ENCODE measurements around the gene OLFM4. TPM values are rescaled to one million over a fixed set of nuclear protein-coding genes. Genes with fewer than 3 reads are reported as not detected.

OLFM4 gene
- total RNA-seq, 1 experiment from 2014 or later: 0.12 TPM

DNA sequence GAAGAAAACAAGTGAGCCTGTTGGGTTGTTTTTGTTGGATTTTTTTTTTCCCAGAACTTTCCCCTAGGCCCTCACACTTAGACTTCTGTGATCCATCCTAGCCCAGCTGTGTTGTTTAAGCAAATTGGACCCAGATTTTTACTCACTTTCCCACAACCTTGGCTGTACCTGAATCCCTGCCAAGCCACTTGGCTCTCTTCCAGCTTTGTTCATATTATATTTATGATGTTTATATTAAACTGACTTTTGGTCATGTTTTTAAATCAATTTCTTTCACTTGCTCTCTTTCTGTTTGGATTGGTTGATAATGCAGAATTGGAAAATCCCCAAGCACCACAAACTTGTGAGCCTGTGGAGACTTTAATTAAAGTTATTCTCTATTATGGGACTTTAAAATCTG is 16.6 kb downstream of the OLFM4 start:
- intact Hi-C loops (cut with micrococcal nuclease): no loop called here
- Histone ChIP-seq H3K27me3 (ENCODE audit: insufficient read depth, low read length) (no peaks in the 10 kb centered on the region; the same call in 1 of the 2 replicates), H3K4me1 (ENCODE audit: control insufficient read depth in 1 of 2, insufficient read depth in 2 of 2, low read length in 2 of 2) (no peaks in the 10 kb centered on the region), H3K4me3 (replicated peaks in 1 of 2; ENCODE audit: low read depth in 1 of 2, low read length in 2 of 2) (no peak overlapping the region), H3K36me3 (ENCODE audit: control insufficient read depth in 1 of 2, insufficient read depth in 2 of 2, low read length in 2 of 2) (no peaks in the 10 kb centered on the region), H3K9me2 (ENCODE audit: insufficient read depth) (no peaks in the 10 kb centered on the region), H2AFZ (ENCODE audit: low read depth, low read length, poor library complexity, severe bottlenecking) (no peak overlapping the region), H3K9ac (ENCODE audit: low read length) (no peak overlapping the region), H3K27ac (ENCODE audit: low read depth, low read length) (no peak overlapping the region), H3K9me3 (ENCODE audit: control insufficient read depth in 1 of 2, insufficient read depth in 1 of 2, low read depth in 1 of 2, low read length in 2 of 2) (no peaks in the 10 kb centered on the region), H4K20me1 (ENCODE audit: insufficient read depth) (no peaks in the 10 kb centered on the region), H3K4me2 (ENCODE audit: low read length) (no peak overlapping the region), H3K79me2 (ENCODE audit: insufficient read depth, low read length) (no peaks in the 10 kb centered on the region)
- no peak for DNase-seq (ENCODE audit: low read depth, low spot score)
- ChIA-PET POLR2A (no interaction called here), RAD21 (ENCODE audit: low non-redundant PET in 1 of 2, low total read pairs in 2 of 2, uncharacterized antibody in 2 of 2, unreplicated experiment in 2 of 2) (no interaction called here), CTCF (no interaction called here)
- no TSS peak for BruUV-seq (replicated peaks)
- TF ChIP-seq CBX3 (IDR thresholded peaks at IDR 0.05; ENCODE audit: low read depth): no peak
- no peak for TF ChIP-seq POLR2A (IDR thresholded peaks at IDR 0.05; ENCODE audit: borderline replicate concordance, extremely low read depth, insufficient read depth, insufficient read length)
- ATAC-seq: no peak

DNA sequence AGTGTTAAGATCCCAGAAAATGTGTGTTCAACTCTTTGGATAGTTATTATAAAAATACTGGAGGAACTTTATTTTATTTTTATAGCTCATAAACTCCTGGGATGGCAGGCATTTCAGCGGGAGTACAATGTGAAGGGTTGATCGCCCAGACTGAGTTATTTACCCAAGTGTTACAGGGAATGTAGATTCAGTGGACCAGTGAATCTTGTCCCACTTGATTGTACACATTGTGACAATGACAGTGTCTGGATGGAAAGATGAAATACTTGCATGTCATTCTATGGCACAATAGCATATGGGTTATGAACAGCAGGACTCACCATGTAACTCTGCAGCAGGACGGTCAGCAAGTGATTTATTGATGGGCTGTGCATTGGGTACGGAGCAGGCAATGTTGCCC is 20.3 kb downstream of the OLFM4 start:
- TF ChIP-seq SRF (IDR thresholded peaks at IDR 0.05; ENCODE audit: low read depth) (no peak), CBX3 (IDR thresholded peaks at IDR 0.05; ENCODE audit: low read depth) (no peak)
- TF ChIP-seq, protein P1, sequence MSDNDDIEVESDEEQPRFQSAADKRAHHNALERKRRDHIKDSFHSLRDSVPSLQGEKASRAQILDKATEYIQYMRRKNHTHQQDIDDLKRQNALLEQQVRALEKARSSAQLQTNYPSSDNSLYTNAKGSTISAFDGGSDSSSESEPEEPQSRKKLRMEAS (IDR thresholded peaks at IDR 0.05): no peak
- Histone ChIP-seq H3K4me2 (ENCODE audit: low read length) (no peak overlapping the region), H3K4me3 (replicated peaks in 1 of 2; ENCODE audit: low read depth in 1 of 2, low read length in 2 of 2) (no peak overlapping the region), H3K4me1 (ENCODE audit: control insufficient read depth in 1 of 2, insufficient read depth in 2 of 2, low read length in 2 of 2) (no peaks in the 10 kb centered on the region), H3K36me3 (ENCODE audit: control insufficient read depth in 1 of 2, insufficient read depth in 2 of 2, low read length in 2 of 2) (no peaks in the 10 kb centered on the region), H3K9me2 (ENCODE audit: insufficient read depth) (no peaks in the 10 kb centered on the region), H3K79me2 (ENCODE audit: insufficient read depth, low read length) (no peaks in the 10 kb centered on the region), H3K27ac (ENCODE audit: low read depth, low read length) (no peak overlapping the region), H3K27me3 (ENCODE audit: insufficient read depth, low read length) (no peaks in the 10 kb centered on the region), H3K9ac (ENCODE audit: low read length) (no peak overlapping the region), H2AFZ (ENCODE audit: low read depth, low read length, poor library complexity, severe bottlenecking) (no peak overlapping the region), H4K20me1 (ENCODE audit: insufficient read depth) (no peaks in the 10 kb centered on the region), H3K9me3 (ENCODE audit: control insufficient read depth in 1 of 2, insufficient read depth in 1 of 2, low read depth in 1 of 2, low read length in 2 of 2) (no peaks in the 10 kb centered on the region)
- RAD21 ChIA-PET (ENCODE audit: low non-redundant PET in 1 of 2, low total read pairs in 2 of 2, uncharacterized antibody in 2 of 2, unreplicated experiment in 2 of 2): no interaction called here
- BruUV-seq (replicated peaks): no TSS peak
- CTCF ChIA-PET: no interaction called here
- intact Hi-C loops (cut with micrococcal nuclease): no loop called here
- ATAC-seq: no peak
- POLR2A ChIA-PET: no interaction called here
- DNase-seq (ENCODE audit: low read depth, low spot score): no peak

DNA sequence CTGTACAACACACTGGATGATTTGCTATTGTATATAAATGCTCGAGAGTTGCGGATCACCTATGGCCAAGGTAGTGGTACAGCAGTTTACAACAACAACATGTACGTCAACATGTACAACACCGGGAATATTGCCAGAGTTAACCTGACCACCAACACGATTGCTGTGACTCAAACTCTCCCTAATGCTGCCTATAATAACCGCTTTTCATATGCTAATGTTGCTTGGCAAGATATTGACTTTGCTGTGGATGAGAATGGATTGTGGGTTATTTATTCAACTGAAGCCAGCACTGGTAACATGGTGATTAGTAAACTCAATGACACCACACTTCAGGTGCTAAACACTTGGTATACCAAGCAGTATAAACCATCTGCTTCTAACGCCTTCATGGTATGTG is 21.5 kb downstream of the OLFM4 start:
- ChIA-PET RAD21 (ENCODE audit: low non-redundant PET in 1 of 2, low total read pairs in 2 of 2, uncharacterized antibody in 2 of 2, unreplicated experiment in 2 of 2) (no interaction called here), POLR2A (no interaction called here), CTCF (no interaction called here)
- Histone ChIP-seq H3K36me3 (ENCODE audit: control insufficient read depth in 1 of 2, insufficient read depth in 2 of 2, low read length in 2 of 2) (no peaks in the 10 kb centered on the region), H3K9me3 (ENCODE audit: control insufficient read depth in 1 of 2, insufficient read depth in 1 of 2, low read depth in 1 of 2, low read length in 2 of 2) (no peaks in the 10 kb centered on the region), H3K9ac (ENCODE audit: low read length) (no peak overlapping the region), H3K27me3 (ENCODE audit: insufficient read depth, low read length) (no peaks in the 10 kb centered on the region), H3K79me2 (ENCODE audit: insufficient read depth, low read length) (no peaks in the 10 kb centered on the region), H3K4me2 (ENCODE audit: low read length) (no peak overlapping the region), H3K9me2 (ENCODE audit: insufficient read depth) (no peaks in the 10 kb centered on the region), H3K27ac (ENCODE audit: low read depth, low read length) (no peak overlapping the region), H3K4me1 (ENCODE audit: control insufficient read depth in 1 of 2, insufficient read depth in 2 of 2, low read length in 2 of 2) (no peaks in the 10 kb centered on the region), H4K20me1 (ENCODE audit: insufficient read depth) (no peaks in the 10 kb centered on the region), H2AFZ (ENCODE audit: low read depth, low read length, poor library complexity, severe bottlenecking) (no peak overlapping the region), H3K4me3 (replicated peaks in 1 of 2; ENCODE audit: low read depth in 1 of 2, low read length in 2 of 2) (no peak overlapping the region)
- no peak for ATAC-seq
- DNase-seq (ENCODE audit: low read depth, low spot score): no peak
- intact Hi-C loops (cut with micrococcal nuclease): no loop called here
- no TSS peak for BruUV-seq (replicated peaks)
- TF ChIP-seq RAD21 (IDR thresholded peaks at IDR 0.05; ENCODE audit: low read depth) (no peak), EZH2 (IDR thresholded peaks at IDR 0.05) (no peak), ZFX (IDR thresholded peaks at IDR 0.05) (no peak), SIN3A (IDR thresholded peaks at IDR 0.05; ENCODE audit: low read depth) (no peak)
- TF ChIP-seq, protein P2, sequence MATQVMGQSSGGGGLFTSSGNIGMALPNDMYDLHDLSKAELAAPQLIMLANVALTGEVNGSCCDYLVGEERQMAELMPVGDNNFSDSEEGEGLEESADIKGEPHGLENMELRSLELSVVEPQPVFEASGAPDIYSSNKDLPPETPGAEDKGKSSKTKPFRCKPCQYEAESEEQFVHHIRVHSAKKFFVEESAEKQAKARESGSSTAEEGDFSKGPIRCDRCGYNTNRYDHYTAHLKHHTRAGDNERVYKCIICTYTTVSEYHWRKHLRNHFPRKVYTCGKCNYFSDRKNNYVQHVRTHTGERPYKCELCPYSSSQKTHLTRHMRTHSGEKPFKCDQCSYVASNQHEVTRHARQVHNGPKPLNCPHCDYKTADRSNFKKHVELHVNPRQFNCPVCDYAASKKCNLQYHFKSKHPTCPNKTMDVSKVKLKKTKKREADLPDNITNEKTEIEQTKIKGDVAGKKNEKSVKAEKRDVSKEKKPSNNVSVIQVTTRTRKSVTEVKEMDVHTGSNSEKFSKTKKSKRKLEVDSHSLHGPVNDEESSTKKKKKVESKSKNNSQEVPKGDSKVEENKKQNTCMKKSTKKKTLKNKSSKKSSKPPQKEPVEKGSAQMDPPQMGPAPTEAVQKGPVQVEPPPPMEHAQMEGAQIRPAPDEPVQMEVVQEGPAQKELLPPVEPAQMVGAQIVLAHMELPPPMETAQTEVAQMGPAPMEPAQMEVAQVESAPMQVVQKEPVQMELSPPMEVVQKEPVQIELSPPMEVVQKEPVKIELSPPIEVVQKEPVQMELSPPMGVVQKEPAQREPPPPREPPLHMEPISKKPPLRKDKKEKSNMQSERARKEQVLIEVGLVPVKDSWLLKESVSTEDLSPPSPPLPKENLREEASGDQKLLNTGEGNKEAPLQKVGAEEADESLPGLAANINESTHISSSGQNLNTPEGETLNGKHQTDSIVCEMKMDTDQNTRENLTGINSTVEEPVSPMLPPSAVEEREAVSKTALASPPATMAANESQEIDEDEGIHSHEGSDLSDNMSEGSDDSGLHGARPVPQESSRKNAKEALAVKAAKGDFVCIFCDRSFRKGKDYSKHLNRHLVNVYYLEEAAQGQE (IDR thresholded peaks at IDR 0.05; ENCODE audit: low read depth): no peak
- TF ChIP-seq, protein P3, sequence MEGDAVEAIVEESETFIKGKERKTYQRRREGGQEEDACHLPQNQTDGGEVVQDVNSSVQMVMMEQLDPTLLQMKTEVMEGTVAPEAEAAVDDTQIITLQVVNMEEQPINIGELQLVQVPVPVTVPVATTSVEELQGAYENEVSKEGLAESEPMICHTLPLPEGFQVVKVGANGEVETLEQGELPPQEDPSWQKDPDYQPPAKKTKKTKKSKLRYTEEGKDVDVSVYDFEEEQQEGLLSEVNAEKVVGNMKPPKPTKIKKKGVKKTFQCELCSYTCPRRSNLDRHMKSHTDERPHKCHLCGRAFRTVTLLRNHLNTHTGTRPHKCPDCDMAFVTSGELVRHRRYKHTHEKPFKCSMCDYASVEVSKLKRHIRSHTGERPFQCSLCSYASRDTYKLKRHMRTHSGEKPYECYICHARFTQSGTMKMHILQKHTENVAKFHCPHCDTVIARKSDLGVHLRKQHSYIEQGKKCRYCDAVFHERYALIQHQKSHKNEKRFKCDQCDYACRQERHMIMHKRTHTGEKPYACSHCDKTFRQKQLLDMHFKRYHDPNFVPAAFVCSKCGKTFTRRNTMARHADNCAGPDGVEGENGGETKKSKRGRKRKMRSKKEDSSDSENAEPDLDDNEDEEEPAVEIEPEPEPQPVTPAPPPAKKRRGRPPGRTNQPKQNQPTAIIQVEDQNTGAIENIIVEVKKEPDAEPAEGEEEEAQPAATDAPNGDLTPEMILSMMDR (IDR thresholded peaks at IDR 0.05 in 2 of 3, conservative IDR thresholded peaks at IDR 0.05 in 1 of 3; ENCODE audit: borderline replicate concordance in 1 of 3, insufficient read depth in 1 of 3, low read depth in 2 of 3, low read length in 2 of 3): no peak

Measured in HCT116 (cell line).